ENCODE results near the gene KRTAP10-6. TPM values are rescaled to one million over a fixed set of nuclear protein-coding genes. Genes with fewer than 3 reads are reported as not detected.
"Not testable (repeated sequence)": the region's sequence is repeated elsewhere in the genome, so short reads cannot be mapped to it uniquely, and the experiment has no call there.

Gene KRTAP10-6
- total RNA-seq, 1 donor from 2014 or later: not detected

DNA sequence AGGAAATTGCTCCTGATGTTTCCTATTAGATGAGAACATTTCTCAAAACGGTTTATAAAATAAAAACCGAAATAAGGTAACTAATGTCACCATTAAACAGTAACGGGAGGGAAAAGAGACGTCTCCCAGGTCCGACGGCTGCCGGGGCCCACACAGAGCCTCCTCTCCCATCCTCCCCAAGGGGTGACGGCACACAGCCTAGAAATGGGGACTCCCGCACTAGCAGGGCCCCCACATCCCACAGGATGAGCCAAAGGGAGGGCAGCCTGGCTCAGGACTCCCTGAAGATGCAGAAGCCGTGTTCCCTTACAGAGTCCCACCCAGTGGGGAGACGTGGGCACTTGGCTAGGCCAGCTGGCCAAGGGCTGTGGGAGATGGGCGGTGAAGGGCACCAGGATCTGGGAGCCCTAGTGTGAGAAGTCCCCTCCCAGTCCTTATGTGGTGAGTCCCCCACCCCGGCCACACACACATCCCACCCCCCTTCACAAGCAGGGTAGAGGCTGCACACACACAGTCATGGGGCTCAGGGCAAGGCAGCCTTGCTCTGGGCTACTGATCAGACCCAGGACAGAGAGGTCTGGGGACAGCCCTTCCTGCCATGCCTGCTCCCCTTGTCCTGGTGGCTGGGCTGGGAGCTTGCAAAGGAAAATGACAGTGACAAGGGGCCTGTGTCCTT is 37.0 kb downstream of the KRTAP10-6 start:
- TF ChIP-seq, protein P1, sequence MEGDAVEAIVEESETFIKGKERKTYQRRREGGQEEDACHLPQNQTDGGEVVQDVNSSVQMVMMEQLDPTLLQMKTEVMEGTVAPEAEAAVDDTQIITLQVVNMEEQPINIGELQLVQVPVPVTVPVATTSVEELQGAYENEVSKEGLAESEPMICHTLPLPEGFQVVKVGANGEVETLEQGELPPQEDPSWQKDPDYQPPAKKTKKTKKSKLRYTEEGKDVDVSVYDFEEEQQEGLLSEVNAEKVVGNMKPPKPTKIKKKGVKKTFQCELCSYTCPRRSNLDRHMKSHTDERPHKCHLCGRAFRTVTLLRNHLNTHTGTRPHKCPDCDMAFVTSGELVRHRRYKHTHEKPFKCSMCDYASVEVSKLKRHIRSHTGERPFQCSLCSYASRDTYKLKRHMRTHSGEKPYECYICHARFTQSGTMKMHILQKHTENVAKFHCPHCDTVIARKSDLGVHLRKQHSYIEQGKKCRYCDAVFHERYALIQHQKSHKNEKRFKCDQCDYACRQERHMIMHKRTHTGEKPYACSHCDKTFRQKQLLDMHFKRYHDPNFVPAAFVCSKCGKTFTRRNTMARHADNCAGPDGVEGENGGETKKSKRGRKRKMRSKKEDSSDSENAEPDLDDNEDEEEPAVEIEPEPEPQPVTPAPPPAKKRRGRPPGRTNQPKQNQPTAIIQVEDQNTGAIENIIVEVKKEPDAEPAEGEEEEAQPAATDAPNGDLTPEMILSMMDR (IDR thresholded peaks at IDR 0.05): no peak
- Mint-ChIP-seq H3K36me3 (ENCODE audit: low read depth) (peaks cover 2% of the 10 kb centered on the region), H3K4me3 (ENCODE audit: unreplicated experiment) (no peak overlapping the region), H3K27me3 (ENCODE audit: low read depth) (peaks cover 28% of the 10 kb centered on the region), H3K4me1 (ENCODE audit: low read depth) (peaks cover 5% of the 10 kb centered on the region), H3K9me3 (ENCODE audit: low read depth) (peaks cover 4% of the 10 kb centered on the region), H3K27ac (ENCODE audit: unreplicated experiment) (no peak overlapping the region)
- DNase-seq (ENCODE audit: low spot score): no peak

DNA sequence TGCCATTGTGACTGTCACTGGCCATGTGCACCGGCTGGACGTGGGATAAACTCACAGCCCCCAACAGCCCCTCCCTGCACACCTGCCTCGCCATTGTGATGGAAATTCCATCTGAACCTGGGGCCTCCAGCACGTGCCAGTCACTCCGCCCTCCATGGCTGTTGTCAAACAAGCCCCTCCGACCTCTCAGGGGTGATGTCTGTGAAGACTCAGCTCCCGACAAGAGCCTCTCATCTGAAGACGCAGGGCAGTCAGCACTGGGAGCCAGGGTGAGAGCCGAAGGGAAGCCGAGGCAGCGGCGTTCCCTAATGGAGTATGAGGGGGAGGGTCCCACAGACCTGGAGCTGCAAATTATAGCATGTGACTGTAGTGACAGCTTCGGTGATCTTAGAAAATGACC is 39.6 kb downstream of the KRTAP10-6 start:
- H3K36me3 Mint-ChIP-seq (ENCODE audit: low read depth): peaks cover 2% of the 10 kb centered on the region
- TF ChIP-seq, protein P1 (IDR thresholded peaks at IDR 0.05): no peak
- H3K27ac Mint-ChIP-seq (ENCODE audit: unreplicated experiment): no peak overlapping the region
- no peak for DNase-seq (ENCODE audit: low spot score)
- H3K4me3 Mint-ChIP-seq (ENCODE audit: unreplicated experiment): no peak overlapping the region
- H3K9me3 Mint-ChIP-seq (ENCODE audit: low read depth): peaks cover 1% of the 10 kb centered on the region
- H3K27me3 Mint-ChIP-seq (ENCODE audit: low read depth): peaks cover 18% of the 10 kb centered on the region
- peaks cover 16% of the 10 kb centered on the region for H3K4me1 Mint-ChIP-seq (ENCODE audit: low read depth)

DNA sequence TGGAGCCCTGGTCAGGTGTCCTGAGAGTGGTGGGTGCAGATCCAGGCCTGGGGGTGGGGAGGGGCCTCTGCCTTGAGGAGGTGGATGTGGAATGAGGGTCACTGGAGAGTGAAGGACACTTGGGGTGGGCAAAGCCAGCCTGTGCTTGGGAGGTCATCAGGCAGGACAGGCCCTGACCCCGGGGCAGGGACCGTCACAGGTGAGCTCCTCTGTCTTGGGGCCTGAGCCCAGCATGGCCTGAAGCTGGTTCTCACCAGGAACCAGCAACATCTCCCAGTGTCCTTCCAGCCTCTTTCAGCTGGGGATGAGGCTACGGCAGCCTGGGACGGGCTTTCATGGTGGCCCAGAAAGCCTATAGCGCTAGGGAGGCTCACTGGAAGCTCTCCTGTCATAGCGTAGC is 40.2 kb downstream of the KRTAP10-6 start:
- no peak for DNase-seq (ENCODE audit: low spot score)
- peaks cover 16% of the 10 kb centered on the region for H3K4me1 Mint-ChIP-seq (ENCODE audit: low read depth)
- TF ChIP-seq, protein P1 (IDR thresholded peaks at IDR 0.05): no peak
- H3K36me3 Mint-ChIP-seq (ENCODE audit: low read depth): peaks cover 4% of the 10 kb centered on the region
- no peak overlapping the region for H3K27ac Mint-ChIP-seq (ENCODE audit: unreplicated experiment)
- no peak overlapping the region for H3K4me3 Mint-ChIP-seq (ENCODE audit: unreplicated experiment)
- H3K9me3 Mint-ChIP-seq (ENCODE audit: low read depth): peaks cover 6% of the 10 kb centered on the region
- peaks cover 17% of the 10 kb centered on the region for H3K27me3 Mint-ChIP-seq (ENCODE audit: low read depth)

DNA sequence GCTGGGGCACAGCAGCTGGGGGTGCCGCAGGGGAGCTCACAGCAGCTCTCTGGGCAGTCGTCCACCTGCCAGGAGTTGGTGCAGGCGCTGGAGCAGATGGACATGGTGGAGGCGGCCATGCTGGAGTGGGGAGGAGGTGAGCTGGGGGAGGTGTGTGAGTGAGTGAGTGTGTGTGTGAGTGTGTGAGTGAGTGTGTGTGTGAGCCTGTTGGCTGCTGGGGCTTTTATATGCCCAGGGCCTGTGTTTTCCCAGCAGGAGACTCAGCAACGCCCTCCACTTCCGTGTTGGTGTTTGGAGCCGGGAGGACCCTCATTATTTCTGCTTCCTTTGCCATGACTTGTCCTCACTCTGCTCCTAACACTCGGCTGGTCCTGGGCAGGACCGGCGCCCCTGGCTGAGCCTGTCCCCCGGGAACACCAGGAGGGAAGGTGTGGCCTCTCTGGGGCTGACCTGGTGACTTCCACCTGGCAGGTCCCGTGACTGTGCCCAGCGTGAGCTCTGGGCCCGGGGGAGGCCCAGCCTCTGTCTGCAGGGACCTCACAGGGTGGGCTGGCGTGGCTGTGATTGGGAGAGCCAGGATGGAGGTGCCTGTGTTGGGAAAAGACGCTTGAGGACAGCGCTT is 40.9 kb downstream of the KRTAP10-6 start, which contains the start of gene KRTAP10-2:
KRTAP10-2 (minus strand) TSS at position 166 of the 622 bp plus-strand sequence; CDS start at position 119, 47 bp downstream.
- H3K27ac Mint-ChIP-seq (ENCODE audit: unreplicated experiment): no peak within 1 kb of the TSS
- peaks cover 16% of the 10 kb centered on the region for H3K4me1 Mint-ChIP-seq (ENCODE audit: low read depth)
- H3K36me3 Mint-ChIP-seq (ENCODE audit: low read depth): peaks cover 11% of the 10 kb centered on the region
- H3K27me3 Mint-ChIP-seq (ENCODE audit: low read depth): peaks cover 16% of the 10 kb centered on the region
- no peak for DNase-seq (ENCODE audit: low spot score)
- TF ChIP-seq, protein P1 (IDR thresholded peaks at IDR 0.05): no peak
- peaks cover 13% of the 10 kb centered on the region for H3K9me3 Mint-ChIP-seq (ENCODE audit: low read depth)
- no peak within 1 kb of the TSS for H3K4me3 Mint-ChIP-seq (ENCODE audit: unreplicated experiment)

- DNase-seq (ENCODE audit: low spot score): no peak
- H3K36me3 Mint-ChIP-seq (ENCODE audit: low read depth): peaks cover 12% of the 10 kb centered on the region
- TF ChIP-seq, protein P1 (IDR thresholded peaks at IDR 0.05): no peak
- H3K9me3 Mint-ChIP-seq (ENCODE audit: low read depth): peaks cover 13% of the 10 kb centered on the region
- H3K4me1 Mint-ChIP-seq (ENCODE audit: low read depth): peaks cover 16% of the 10 kb centered on the region
- no peak overlapping the region for H3K27ac Mint-ChIP-seq (ENCODE audit: unreplicated experiment)
- peaks cover 13% of the 10 kb centered on the region for H3K27me3 Mint-ChIP-seq (ENCODE audit: low read depth)
- no peak overlapping the region for H3K4me3 Mint-ChIP-seq (ENCODE audit: unreplicated experiment)
These were observed 41.5 kb downstream of the KRTAP10-6 start for GRCh38 chr21:44550807-44551206.

DNA sequence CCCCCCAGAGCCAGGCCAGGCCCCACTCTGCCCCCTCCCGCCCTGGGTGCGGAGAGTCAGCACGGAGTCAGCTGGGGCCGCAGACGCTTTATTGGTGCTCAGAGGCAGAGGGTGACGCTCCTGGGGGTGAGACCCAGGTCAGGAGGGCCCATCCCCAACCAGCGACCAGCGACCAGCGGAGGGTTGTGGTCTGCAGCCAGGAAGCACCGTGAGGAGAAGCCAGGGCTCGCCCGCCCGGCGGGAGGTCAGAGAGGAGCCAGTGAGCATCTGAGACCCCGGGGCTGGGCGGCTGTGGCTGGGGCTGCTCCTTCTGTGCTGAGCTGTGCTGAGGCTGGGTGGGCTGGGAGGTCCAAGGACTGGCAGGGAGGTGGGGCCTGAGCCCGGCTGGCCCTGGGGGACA is 42.0 kb downstream of the KRTAP10-6 start:
- H3K27ac Mint-ChIP-seq (ENCODE audit: unreplicated experiment); H3K4me3 Mint-ChIP-seq (ENCODE audit: unreplicated experiment); DNase-seq (ENCODE audit: low spot score): not testable (repeated sequence)
- peaks cover 13% of the 10 kb centered on the region for H3K36me3 Mint-ChIP-seq (ENCODE audit: low read depth)
- peaks cover 11% of the 10 kb centered on the region for H3K27me3 Mint-ChIP-seq (ENCODE audit: low read depth)
- H3K4me1 Mint-ChIP-seq (ENCODE audit: low read depth): peaks cover 16% of the 10 kb centered on the region
- peaks cover 18% of the 10 kb centered on the region for H3K9me3 Mint-ChIP-seq (ENCODE audit: low read depth)
